Natural killer cell (primary cell): ENCODE data around the gene XXYLT1. TPM values are rescaled to one million over a fixed set of nuclear protein-coding genes. Genes with fewer than 3 reads are reported as not detected.

Source experiments
- ATAC-seq, 3 donors: fragments of 150-1000 bp in 2 of 3; fragments of 200-7000 bp in 1 of 3; cut with Tn5 transposase; 1 replicate in 1 of 3; 2 replicates in 2 of 3; pipeline ENCODE4 v1.10.0; 2021; ENCODE audit warnings: mild to moderate bottlenecking in 2 of 3, moderate library complexity in 2 of 3
- DNase-seq, 2 donors: peaks; one replicate each; pipeline versions ENCODE4 v3.0.0 to v3.0.0-alpha.2; 2013 to 2021; ENCODE audit warnings: mixed read lengths in 1 of 2
- H3K27ac ChIP-seq: one replicate; pipeline ENCODE4 v1.5.1; 2013; ENCODE audit warnings: mild to moderate bottlenecking, low read length
- H3K27me3 ChIP-seq: one replicate; pipeline ENCODE4 v1.6.1; 2013; ENCODE audit warnings: low read length; ENCODE audit not compliant: control insufficient read depth, insufficient read depth
- H3K36me3 ChIP-seq: one replicate; pipeline ENCODE4 v1.6.1; 2013; ENCODE audit warnings: low read length; ENCODE audit not compliant: control insufficient read depth, insufficient read depth
- H3K4me1 ChIP-seq: one replicate; pipeline ENCODE4 v1.6.1; 2013; ENCODE audit warnings: low read length; ENCODE audit not compliant: control insufficient read depth, insufficient read depth
- H3K4me3 ChIP-seq: one replicate; pipeline ENCODE4 v1.5.1; 2013; ENCODE audit warnings: low read length
- H3K9me3 ChIP-seq: one replicate; pipeline ENCODE4 v1.6.1; 2013; ENCODE audit warnings: low read length; ENCODE audit not compliant: control insufficient read depth, insufficient read depth
- H3K27ac Mint-ChIP-seq, 2 donors: one replicate each; pipeline ENCODE4 v1.8.0; 2022; ENCODE audit warnings: mild to moderate bottlenecking in 2 of 2, mixed read lengths in 2 of 2, moderate library complexity in 1 of 2
- H3K27me3 Mint-ChIP-seq, 2 donors: one replicate each; pipeline ENCODE4 v1.8.0; 2022; ENCODE audit warnings: low read depth in 2 of 2, mixed read lengths in 2 of 2
- H3K36me3 Mint-ChIP-seq: one replicate; pipeline ENCODE4 v1.8.0; 2022; ENCODE audit warnings: mixed read lengths
- H3K4me1 Mint-ChIP-seq, 2 donors: one replicate each; pipeline ENCODE4 v1.8.0; 2022; ENCODE audit warnings: mixed read lengths in 2 of 2
- H3K4me3 Mint-ChIP-seq: one replicate; pipeline ENCODE4 v1.8.0; 2022; ENCODE audit warnings: mild to moderate bottlenecking, moderate library complexity, mixed read lengths
- H3K9me3 Mint-ChIP-seq, 2 donors: one replicate each; pipeline ENCODE4 v1.8.0; 2022; ENCODE audit warnings: mixed read lengths in 2 of 2
- WGBS: methylation state at CpG from one replicate; pipeline ENCODE4 v1.1.7; 2013; ENCODE audit warnings: missing lambda C conversion rate; ENCODE audit not compliant: insufficient coverage; 5-methylcytosine and 5-hydroxymethylcytosine counted together
- intact Hi-C: fragments of 100-400 bp; cut with micrococcal nuclease; formaldehyde crosslinking; loops from one replicate; pipeline ENCODE4 v1.14.2; 2022
- total RNA-seq, 4 donors: library from RNA; stranded (reverse); fragments of 120-200 nt in 1 of 4; gene quantifications; one replicate each; pipeline versions ENCODE4 v1.2.3 to v1.2.4, GENCODE V29; 2013 to 2022
- TF ChIP-seq, protein P1 (sequence below): fragments of 200-600 bp; IDR thresholded peaks from one replicate; pipeline ENCODE4 v1.8.0; 2022; ENCODE audit warnings: antibody characterized with exemption

XXYLT1 gene
- total RNA-seq, 3 donors from 2014 or later (not counting 1 experiment from before 2014, with no cell fraction given): 8.7 to 13.6 (median 10.2) TPM

DNA sequence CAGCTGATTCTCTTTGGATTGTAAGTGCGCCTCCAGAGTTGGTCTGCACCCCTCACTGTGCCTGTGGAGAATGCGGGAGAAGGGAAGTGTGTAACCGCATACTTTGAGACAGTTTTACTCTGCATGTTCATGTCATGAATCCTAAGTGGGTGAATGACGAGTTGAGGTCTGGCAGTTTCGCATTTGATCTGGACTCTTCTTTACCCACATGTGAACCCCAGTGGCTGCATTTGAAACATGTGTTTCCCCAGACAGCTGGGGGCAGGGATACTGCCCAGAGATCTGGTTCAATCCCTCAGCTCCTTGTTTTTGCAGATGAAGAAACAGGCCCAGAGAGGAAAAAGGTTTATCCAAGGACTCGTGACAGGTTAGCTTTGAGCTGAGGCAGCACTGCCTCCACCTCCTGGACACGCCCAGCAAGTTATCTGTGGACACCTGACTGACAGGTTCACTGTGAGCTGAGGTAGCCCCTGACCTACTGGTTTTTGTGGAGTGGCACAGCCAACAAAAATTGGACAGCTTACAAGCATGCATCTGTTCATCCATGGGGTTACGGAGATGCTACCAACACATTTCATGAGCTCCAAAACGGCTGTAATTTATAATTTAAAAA, 207.3 kb downstream of the XXYLT1 start:
- WGBS: 65% methylated on average over 7 of the region's 9 CpGs
- peaks cover 0 to 14% of the 10 kb centered on the region in 2 donors for H3K4me1 Mint-ChIP-seq
- no peaks in the 10 kb centered on the region for H3K27me3 ChIP-seq
- H3K27ac Mint-ChIP-seq: no peak overlapping the region
- no peaks in the 10 kb centered on the region for H3K36me3 ChIP-seq
- H3K36me3 Mint-ChIP-seq: no peaks in the 10 kb centered on the region
- H3K4me3 Mint-ChIP-seq: no peak overlapping the region
- H3K27me3 Mint-ChIP-seq: peaks cover 0 to 7% of the 10 kb centered on the region in 2 donors
- H3K27ac ChIP-seq: no peak overlapping the region
- DNase-seq (no peak), ATAC-seq (no peak)
- H3K4me1 ChIP-seq: peaks cover 7% of the 10 kb centered on the region
- H3K9me3 ChIP-seq: no peaks in the 10 kb centered on the region
- H3K9me3 Mint-ChIP-seq: no peaks in the 10 kb centered on the region
- intact Hi-C loops: no loop called here
- TF ChIP-seq, protein P1, sequence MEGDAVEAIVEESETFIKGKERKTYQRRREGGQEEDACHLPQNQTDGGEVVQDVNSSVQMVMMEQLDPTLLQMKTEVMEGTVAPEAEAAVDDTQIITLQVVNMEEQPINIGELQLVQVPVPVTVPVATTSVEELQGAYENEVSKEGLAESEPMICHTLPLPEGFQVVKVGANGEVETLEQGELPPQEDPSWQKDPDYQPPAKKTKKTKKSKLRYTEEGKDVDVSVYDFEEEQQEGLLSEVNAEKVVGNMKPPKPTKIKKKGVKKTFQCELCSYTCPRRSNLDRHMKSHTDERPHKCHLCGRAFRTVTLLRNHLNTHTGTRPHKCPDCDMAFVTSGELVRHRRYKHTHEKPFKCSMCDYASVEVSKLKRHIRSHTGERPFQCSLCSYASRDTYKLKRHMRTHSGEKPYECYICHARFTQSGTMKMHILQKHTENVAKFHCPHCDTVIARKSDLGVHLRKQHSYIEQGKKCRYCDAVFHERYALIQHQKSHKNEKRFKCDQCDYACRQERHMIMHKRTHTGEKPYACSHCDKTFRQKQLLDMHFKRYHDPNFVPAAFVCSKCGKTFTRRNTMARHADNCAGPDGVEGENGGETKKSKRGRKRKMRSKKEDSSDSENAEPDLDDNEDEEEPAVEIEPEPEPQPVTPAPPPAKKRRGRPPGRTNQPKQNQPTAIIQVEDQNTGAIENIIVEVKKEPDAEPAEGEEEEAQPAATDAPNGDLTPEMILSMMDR: no peak
- no peak overlapping the region for H3K4me3 ChIP-seq

DNA sequence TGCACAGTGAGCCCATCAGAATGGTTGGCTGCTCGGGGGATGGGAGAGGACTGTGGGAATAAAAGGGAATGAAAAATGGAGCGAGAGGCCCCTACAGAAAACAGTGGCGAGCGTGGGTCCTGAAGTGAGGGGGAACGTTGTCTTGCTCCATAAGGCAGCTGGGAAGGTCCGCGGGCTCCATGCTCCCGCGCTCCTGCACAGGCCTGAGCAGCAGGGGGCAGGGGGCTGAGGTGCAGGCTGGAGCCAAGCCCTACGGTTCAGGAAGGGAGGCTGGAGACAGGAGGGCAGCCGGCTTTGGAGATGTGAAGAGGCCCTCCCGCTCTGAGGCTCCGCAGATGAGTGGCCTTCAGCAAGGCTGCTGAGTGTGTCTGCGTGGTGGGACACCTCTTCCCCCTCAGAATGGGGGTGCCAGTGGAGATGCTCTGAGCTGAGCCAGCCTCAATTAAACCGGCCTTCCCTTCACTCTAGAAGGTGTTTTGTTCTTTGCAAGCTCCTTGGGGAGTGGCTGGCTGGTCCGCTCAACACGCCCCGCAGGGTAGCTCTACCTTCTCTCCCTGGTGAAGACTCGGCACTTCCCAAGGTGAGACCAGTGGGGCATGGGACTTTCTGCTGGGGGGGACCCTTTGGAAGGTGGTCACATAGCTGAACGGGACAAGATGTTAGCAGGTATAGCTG, 208.0 kb downstream of the XXYLT1 start:
- H3K27me3 Mint-ChIP-seq: peaks cover 0 to 7% of the 10 kb centered on the region in 2 donors
- no peaks in the 10 kb centered on the region for H3K36me3 Mint-ChIP-seq
- WGBS: 95% methylated on average over 20 of the region's 20 CpGs
- Histone ChIP-seq H3K36me3 (no peaks in the 10 kb centered on the region), H3K27me3 (no peaks in the 10 kb centered on the region), H3K4me1 (peaks cover 7% of the 10 kb centered on the region), H3K9me3 (no peaks in the 10 kb centered on the region), H3K4me3 (no peak overlapping the region), H3K27ac (no peak overlapping the region)
- H3K4me1 Mint-ChIP-seq: peaks cover 0 to 14% of the 10 kb centered on the region in 2 donors
- ATAC-seq (no peak), DNase-seq (no peak)
- intact Hi-C loops: no loop called here
- TF ChIP-seq, protein P1: no peak
- no peak overlapping the region for H3K4me3 Mint-ChIP-seq
- no peaks in the 10 kb centered on the region for H3K9me3 Mint-ChIP-seq
- no peak overlapping the region for H3K27ac Mint-ChIP-seq

DNA sequence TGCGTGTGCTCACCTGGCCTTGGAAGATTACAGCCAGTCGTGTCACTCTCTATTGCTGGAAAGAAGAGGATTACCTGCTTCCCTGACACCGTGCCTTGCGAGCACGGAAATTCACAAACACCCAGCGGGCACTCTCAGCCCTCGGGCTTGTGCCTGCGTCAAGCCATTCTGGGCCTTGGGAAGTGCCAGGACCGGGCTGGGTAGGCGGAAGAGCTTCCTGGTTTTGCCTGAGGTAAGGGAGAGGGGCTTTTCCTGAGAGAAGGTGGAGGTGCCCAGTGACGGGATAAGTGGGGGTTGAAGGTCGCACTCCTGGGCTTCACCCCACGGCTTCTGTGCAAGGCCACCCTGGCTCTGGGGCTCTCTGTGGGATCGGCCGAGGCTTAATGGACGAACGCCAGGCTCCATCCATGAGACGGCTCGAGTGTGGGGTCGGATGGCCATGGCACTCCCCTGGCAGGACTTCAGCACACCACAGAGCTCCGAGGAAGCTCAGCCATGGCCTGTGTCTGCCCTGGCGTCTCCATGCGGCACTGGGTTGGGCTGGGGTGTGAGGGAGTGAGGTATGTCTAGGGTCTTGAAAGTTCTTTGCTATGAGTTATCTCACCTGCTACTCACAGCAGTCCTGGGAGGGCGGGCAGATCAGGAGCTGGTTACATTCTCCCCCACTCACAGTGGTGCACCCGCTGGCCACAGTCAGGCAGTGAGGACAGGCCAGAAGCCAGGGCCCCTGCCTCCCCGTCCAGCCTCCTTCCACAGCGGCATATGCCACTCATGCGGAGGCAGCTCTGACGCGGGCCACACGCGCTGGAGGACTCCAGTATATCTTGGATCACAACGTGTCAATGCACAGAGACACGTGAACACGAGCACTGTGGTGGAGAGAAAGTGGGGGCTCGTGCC, 209.0 kb downstream of the XXYLT1 start:
- peak in 1 of 3 donors; percentile 4 for ATAC-seq
- H3K36me3 Mint-ChIP-seq: no peaks in the 10 kb centered on the region
- peaks cover 0 to 7% of the 10 kb centered on the region in 2 donors for H3K27me3 Mint-ChIP-seq
- H3K27ac ChIP-seq: no peak overlapping the region
- WGBS: 92% methylated on average over 36 of the region's 36 CpGs
- TF ChIP-seq, protein P1: no peak
- H3K36me3 ChIP-seq: no peaks in the 10 kb centered on the region
- no peak overlapping the region for H3K4me3 Mint-ChIP-seq
- H3K27ac Mint-ChIP-seq: no peak overlapping the region
- H3K4me1 Mint-ChIP-seq: peaks cover 0 to 14% of the 10 kb centered on the region in 2 donors
- H3K4me3 ChIP-seq: no peak overlapping the region
- no peaks in the 10 kb centered on the region for H3K27me3 ChIP-seq
- intact Hi-C loops: no loop called here
- no peaks in the 10 kb centered on the region for H3K9me3 ChIP-seq
- no peak for DNase-seq
- H3K9me3 Mint-ChIP-seq: no peaks in the 10 kb centered on the region
- peaks cover 7% of the 10 kb centered on the region for H3K4me1 ChIP-seq
